ENCODE data around the gene GBF1. TPM values are rescaled to one million over a fixed set of nuclear protein-coding genes. Genes with fewer than 3 reads are reported as not detected.

GBF1 gene
- polyA plus RNA-seq, 1 donor (not counting 4 experiments of a cell fraction or from before 2014, with no cell fraction given), result 17.4 TPM

- Histone ChIP-seq H3K4me1 (ENCODE audit: control insufficient read depth, extremely low read depth, insufficient read depth, low read length) (peaks cover 27% of the 10 kb centered on the region), H3K4me3 (ENCODE audit: control insufficient read depth in 2 of 3, extremely low read depth in 1 of 3, insufficient read depth in 2 of 3, low read depth in 1 of 3, low read length in 3 of 3) (no peak overlapping the region), H3K36me3 (ENCODE audit: control insufficient read depth in 2 of 2, extremely low read depth in 1 of 2, insufficient read depth in 2 of 2, low read length in 2 of 2) (peaks cover 2 to 3% of the 10 kb centered on the region in 2 experiments), H3K27ac (ENCODE audit: control insufficient read depth, insufficient read depth, low read length) (no peak overlapping the region), H3K79me2 (ENCODE audit: control insufficient read depth, insufficient read depth, low read length) (peaks cover 63% of the 10 kb centered on the region), H3K9me1 (ENCODE audit: control insufficient read depth, extremely low read depth, insufficient read depth, low read length) (peaks cover 8% of the 10 kb centered on the region), H3K9ac (ENCODE audit: control insufficient read depth, extremely low read depth, insufficient read depth, low read length) (no peak overlapping the region), H3K4me2 (ENCODE audit: control insufficient read depth, extremely low read depth, insufficient read depth, low read depth, low read length) (peak overlapping the region; percentile 28), H3K9me3 (ENCODE audit: control insufficient read depth, low read depth, low read length) (no peaks in the 10 kb centered on the region), H4K20me1 (ENCODE audit: control insufficient read depth, extremely low read depth, insufficient read depth, low read length) (peaks cover 11% of the 10 kb centered on the region), H3K27me3 (ENCODE audit: control insufficient read depth, extremely low read depth, insufficient read depth, low read length) (no peaks in the 10 kb centered on the region), H2AFZ (ENCODE audit: control insufficient read depth, low read length) (no peak overlapping the region)
- no peak for TF ChIP-seq EZH2 (IDR thresholded peaks at IDR 0.05; ENCODE audit: low read length)
- no peak for TF ChIP-seq CTCF (optimal IDR thresholded peaks at IDR 0.05 in 1 of 3, IDR thresholded peaks at IDR 0.05 in 1 of 3, conservative IDR thresholded peaks at IDR 0.05 in 1 of 3; ENCODE audit: extremely low read depth in 1 of 3, insufficient read depth in 2 of 3, low read length in 3 of 3)
- no peak for FAIRE-seq
- no peak for DNase-seq (ENCODE audit: low read depth, low spot score)
- dilution Hi-C loops (cut with MboI; ENCODE audit: extremely low pct_ligation_motif_present, low sequenced_read_pairs), result no loop called here
Measured at GRCh38 chr10:102309916-102310315, 64.6 kb downstream of the GBF1 start.

GRCh38 chr10:102310361-102311024 is 65.2 kb downstream of the GBF1 start:
- H3K27me3 ChIP-seq (ENCODE audit: control insufficient read depth, extremely low read depth, insufficient read depth, low read length), result no peaks in the 10 kb centered on the region
- peaks cover 4 to 6% of the 10 kb centered on the region in 2 experiments for H3K36me3 ChIP-seq (ENCODE audit: control insufficient read depth in 2 of 2, extremely low read depth in 1 of 2, insufficient read depth in 2 of 2, low read length in 2 of 2)
- H2AFZ ChIP-seq (ENCODE audit: control insufficient read depth, low read length), result no peak overlapping the region
- dilution Hi-C loops (cut with MboI; ENCODE audit: extremely low pct_ligation_motif_present, low sequenced_read_pairs), result no loop called here
- peak overlapping the region in 1 of 3 experiments; percentile 23 for H3K4me3 ChIP-seq (ENCODE audit: control insufficient read depth in 2 of 3, extremely low read depth in 1 of 3, insufficient read depth in 2 of 3, low read depth in 1 of 3, low read length in 3 of 3)
- peaks cover 8% of the 10 kb centered on the region for H3K9me1 ChIP-seq (ENCODE audit: control insufficient read depth, extremely low read depth, insufficient read depth, low read length)
- H3K9me3 ChIP-seq (ENCODE audit: control insufficient read depth, low read depth, low read length), result no peaks in the 10 kb centered on the region
- peaks cover 69% of the 10 kb centered on the region for H3K79me2 ChIP-seq (ENCODE audit: control insufficient read depth, insufficient read depth, low read length)
- H3K27ac ChIP-seq (ENCODE audit: control insufficient read depth, insufficient read depth, low read length), result no peak overlapping the region
- TF ChIP-seq CTCF (optimal IDR thresholded peaks at IDR 0.05 in 1 of 3, IDR thresholded peaks at IDR 0.05 in 1 of 3, conservative IDR thresholded peaks at IDR 0.05 in 1 of 3; ENCODE audit: extremely low read depth in 1 of 3, insufficient read depth in 2 of 3, low read length in 3 of 3) (no peak), EZH2 (IDR thresholded peaks at IDR 0.05; ENCODE audit: low read length) (no peak)
- peak overlapping the region; percentile 28 for H3K4me2 ChIP-seq (ENCODE audit: control insufficient read depth, extremely low read depth, insufficient read depth, low read depth, low read length)
- DNase-seq (ENCODE audit: low read depth, low spot score), result no peak
- H3K4me1 ChIP-seq (ENCODE audit: control insufficient read depth, extremely low read depth, insufficient read depth, low read length), result peaks cover 27% of the 10 kb centered on the region
- FAIRE-seq, result no peak
- H3K9ac ChIP-seq (ENCODE audit: control insufficient read depth, extremely low read depth, insufficient read depth, low read length), result no peak overlapping the region
- H4K20me1 ChIP-seq (ENCODE audit: control insufficient read depth, extremely low read depth, insufficient read depth, low read length), result peaks cover 11% of the 10 kb centered on the region
